ENCODE results near the gene CFB. TPM values are rescaled to one million over a fixed set of nuclear protein-coding genes. Genes with fewer than 3 reads are reported as not detected.

The CFB gene
- total and polyA plus RNA-seq, 2 donors (not counting 3 experiments of a cell fraction or from before 2014, with no cell fraction given) = 0.87 to 1.5 TPM

DNA sequence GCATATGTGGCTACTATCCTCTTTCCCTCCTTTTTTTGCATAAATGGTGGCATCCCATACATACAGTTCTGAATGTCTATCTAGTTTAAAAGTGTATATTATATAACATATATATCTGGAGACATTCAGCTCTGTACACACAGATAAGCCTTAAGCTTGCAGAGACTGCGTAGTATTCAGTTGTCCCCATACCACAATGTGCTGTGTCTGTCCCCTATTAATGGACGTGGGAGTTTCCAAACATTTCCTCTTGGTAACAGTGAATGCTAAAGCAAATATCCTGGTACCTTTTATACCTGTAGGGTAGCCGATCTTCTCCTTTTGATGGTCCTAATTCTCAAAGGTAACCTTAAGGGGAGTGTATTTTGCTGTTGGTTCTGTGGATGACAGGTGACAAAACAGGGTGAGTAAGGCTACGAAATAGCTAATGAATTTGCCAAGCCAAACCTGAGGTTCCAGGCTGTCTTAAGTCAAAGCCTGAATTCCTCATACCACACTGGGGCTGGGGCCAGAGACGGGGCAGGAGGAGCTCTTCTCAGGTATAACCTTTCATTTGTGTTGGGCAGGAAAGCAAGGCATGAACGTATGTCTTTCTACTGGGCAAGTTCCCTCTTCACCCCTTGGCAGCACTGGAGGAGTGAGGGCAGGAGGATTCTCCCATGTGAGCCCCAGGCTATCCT is 26.1 kb upstream of the CFB start:
- ChIA-PET POLR2A (no interaction called here), CTCF (interaction anchor here (1.2 kb wide), 1 partner anchor 32 kb away, joined by 4 read pairs; no protein-coding TSS in a partner anchor)
- dilution Hi-C loops (cut with MboI; ENCODE audit: extremely low pct_ligation_motif_present, low sequenced_read_pairs) = no loop called here

More for the DNA sequence above, 26.1 kb upstream of the CFB start:
- H3K27ac ChIP-seq (ENCODE audit: insufficient read depth, low read depth, low read length) = no peak overlapping the region
- TF ChIP-seq POLR2A (IDR thresholded peaks at IDR 0.05; ENCODE audit: low read depth, low read length) = no peak
- no peak for TF ChIP-seq EZH2 (IDR thresholded peaks at IDR 0.05; ENCODE audit: borderline replicate concordance, low read depth, low read length, severe bottlenecking)
- no peak for TF ChIP-seq POLR2AphosphoS5 (IDR thresholded peaks at IDR 0.05; ENCODE audit: insufficient read depth, low read depth, low read length)
- TF ChIP-seq, protein P1, sequence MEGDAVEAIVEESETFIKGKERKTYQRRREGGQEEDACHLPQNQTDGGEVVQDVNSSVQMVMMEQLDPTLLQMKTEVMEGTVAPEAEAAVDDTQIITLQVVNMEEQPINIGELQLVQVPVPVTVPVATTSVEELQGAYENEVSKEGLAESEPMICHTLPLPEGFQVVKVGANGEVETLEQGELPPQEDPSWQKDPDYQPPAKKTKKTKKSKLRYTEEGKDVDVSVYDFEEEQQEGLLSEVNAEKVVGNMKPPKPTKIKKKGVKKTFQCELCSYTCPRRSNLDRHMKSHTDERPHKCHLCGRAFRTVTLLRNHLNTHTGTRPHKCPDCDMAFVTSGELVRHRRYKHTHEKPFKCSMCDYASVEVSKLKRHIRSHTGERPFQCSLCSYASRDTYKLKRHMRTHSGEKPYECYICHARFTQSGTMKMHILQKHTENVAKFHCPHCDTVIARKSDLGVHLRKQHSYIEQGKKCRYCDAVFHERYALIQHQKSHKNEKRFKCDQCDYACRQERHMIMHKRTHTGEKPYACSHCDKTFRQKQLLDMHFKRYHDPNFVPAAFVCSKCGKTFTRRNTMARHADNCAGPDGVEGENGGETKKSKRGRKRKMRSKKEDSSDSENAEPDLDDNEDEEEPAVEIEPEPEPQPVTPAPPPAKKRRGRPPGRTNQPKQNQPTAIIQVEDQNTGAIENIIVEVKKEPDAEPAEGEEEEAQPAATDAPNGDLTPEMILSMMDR (IDR thresholded peaks at IDR 0.05; ENCODE audit: extremely low read depth in 1 of 2, insufficient read depth in 1 of 2, low read depth in 1 of 2, low read length in 2 of 2) = no peak
- TF ChIP-seq FOS (IDR thresholded peaks at IDR 0.05; ENCODE audit: borderline replicate concordance, insufficient read depth, low read length) = no peak
- no peak for TF ChIP-seq JUN (IDR thresholded peaks at IDR 0.05; ENCODE audit: borderline replicate concordance, insufficient read depth, insufficient read length, low read depth)
- TF ChIP-seq GATA2 (IDR thresholded peaks at IDR 0.05; ENCODE audit: insufficient read depth, insufficient read length, low read depth, low read length) = no peak
- TF ChIP-seq, protein P2, sequence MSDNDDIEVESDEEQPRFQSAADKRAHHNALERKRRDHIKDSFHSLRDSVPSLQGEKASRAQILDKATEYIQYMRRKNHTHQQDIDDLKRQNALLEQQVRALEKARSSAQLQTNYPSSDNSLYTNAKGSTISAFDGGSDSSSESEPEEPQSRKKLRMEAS (IDR thresholded peaks at IDR 0.05; ENCODE audit: insufficient read depth, insufficient read length) = no peak
- TF ChIP-seq MYC (IDR thresholded peaks at IDR 0.05; ENCODE audit: low read depth, low read length) = no peak
- no peaks in the 10 kb centered on the region for H3K4me1 ChIP-seq (ENCODE audit: control insufficient read depth, extremely low read depth, insufficient read depth, low read length)
- no peak for FAIRE-seq
- H3K4me2 ChIP-seq (ENCODE audit: insufficient read depth, low read length) = no peak overlapping the region
- H3K27me3 ChIP-seq (ENCODE audit: control insufficient read depth in 2 of 2, insufficient read depth in 2 of 2, low read length in 2 of 2) = no peaks in the 10 kb centered on the region
- intact Hi-C loops (cut with micrococcal nuclease) = no loop called here
- BruUV-seq (replicated peaks) = no TSS peak
- H4K20me1 ChIP-seq (replicated peaks; ENCODE audit: control insufficient read depth, extremely low read depth, insufficient read depth, low read length) = no peaks in the 10 kb centered on the region
- no peak overlapping the region for H3K4me3 ChIP-seq (replicated peaks in 1 of 3; ENCODE audit: insufficient read depth in 1 of 3, low read depth in 1 of 3, low read length in 3 of 3)
- no peak for DNase-seq (ENCODE audit: low read depth, low spot score)
- no peaks in the 10 kb centered on the region for H3K79me2 ChIP-seq (ENCODE audit: control insufficient read depth, insufficient read depth, low read length)
- no peaks in the 10 kb centered on the region for H3K9me1 ChIP-seq (replicated peaks; ENCODE audit: control insufficient read depth, extremely low read depth, insufficient read depth, low read length)
- H3K9ac ChIP-seq (replicated peaks; ENCODE audit: extremely low read depth, insufficient read depth, low read length) = no peak overlapping the region
- H3K36me3 ChIP-seq (ENCODE audit: control insufficient read depth in 2 of 2, extremely low read depth in 1 of 2, insufficient read depth in 2 of 2, low read length in 2 of 2) = no peaks in the 10 kb centered on the region
- no peak overlapping the region for H2AFZ ChIP-seq (ENCODE audit: low read depth, low read length)
- H3K9me3 ChIP-seq (replicated peaks; ENCODE audit: control insufficient read depth, insufficient read depth, low read length) = no peaks in the 10 kb centered on the region
